T-cell (primary cell): ENCODE results near the gene SLCO3A1. TPM values are rescaled to one million over a fixed set of nuclear protein-coding genes. Genes with fewer than 3 reads are reported as not detected.

Experiments used
- ATAC-seq, 4 experiments: fragments of 200-7000 bp in 3 of 4; fragments of 150-1000 bp in 1 of 4; cut with Tn5 transposase; replicated peaks in 1 of 4; 1 replicate in 3 of 4; 2 replicates in 1 of 4; pipeline ENCODE4 v1.10.0; 2021; ENCODE audit warnings: moderate library complexity in 3 of 4, mild to moderate bottlenecking in 2 of 4, moderate number of reproducible peaks in 1 of 4
- CTCF ChIA-PET, 2 donors: fragments of 300-600 bp; sonication (Branson Sonifier 250); formaldehyde crosslinking; loops; one replicate each; lab custom pipeline; 2022; ENCODE audit warnings: antibody characterized with exemption in 2 of 2; lab: Charles Lee
- POLR2A ChIA-PET, 2 donors: fragments of 300-600 bp; sonication (Branson Sonifier 250); formaldehyde crosslinking; loops; one replicate each; lab custom pipeline; 2022; ENCODE audit warnings: antibody characterized with exemption in 2 of 2; lab: Charles Lee
- DNase-seq, 35 experiments: peaks; one replicate each; pipeline versions ENCODE4 v3.0.0 to v3.0.0-alpha.2; 2013 to 2023
- H3K27ac ChIP-seq: one replicate; pipeline ENCODE4 v1.5.1; 2013; ENCODE audit warnings: low read length
- H3K27me3 ChIP-seq, 2 experiments: replicated peaks in 1 of 2; 1 replicate in 1 of 2; 2 replicates in 1 of 2; pipeline versions ENCODE4 v1.6.1 to v1.7.0; 2013; ENCODE audit warnings: low read length in 1 of 2, mixed read lengths in 1 of 2; ENCODE audit not compliant: control insufficient read depth in 2 of 2, insufficient read depth in 2 of 2; ENCODE audit errors: extremely low read depth in 1 of 2
- H3K36me3 ChIP-seq, 2 donors: 1 replicate in 1 of 2; 2 replicates in 1 of 2; pipeline versions ENCODE4 v1.6.1 to v1.7.0; 2013; ENCODE audit warnings: low read length in 1 of 2; ENCODE audit not compliant: control insufficient read depth in 2 of 2, insufficient read depth in 1 of 2; ENCODE audit errors: extremely low read depth in 1 of 2
- H3K4me1 ChIP-seq, 2 experiments: 1 replicate in 1 of 2; 2 replicates in 1 of 2; pipeline versions ENCODE4 v1.6.1 to v1.7.0; 2013; ENCODE audit warnings: low read length in 2 of 2, mixed read lengths in 1 of 2; ENCODE audit not compliant: insufficient read depth in 2 of 2, control insufficient read depth in 1 of 2; ENCODE audit errors: extremely low read depth in 1 of 2
- H3K4me3 ChIP-seq, 2 donors: 1 replicate in 1 of 2; 2 replicates in 1 of 2; pipeline versions ENCODE4 v1.5.1 to v1.7.0; 2013; ENCODE audit warnings: mild to moderate bottlenecking in 2 of 2, low read length in 1 of 2, moderate library complexity in 1 of 2; ENCODE audit not compliant: control insufficient read depth in 1 of 2; ENCODE audit errors: extremely low read depth in 1 of 2
- H3K9me3 ChIP-seq: 2 replicates; pipeline ENCODE4 v1.7.0; 2013
- H3K27ac Mint-ChIP-seq, 2 donors: one replicate each; pipeline ENCODE4 v1.8.0; 2020 to 2021; ENCODE audit warnings: mild to moderate bottlenecking in 2 of 2, mixed read lengths in 2 of 2
- H3K27me3 Mint-ChIP-seq, 2 donors: one replicate each; pipeline ENCODE4 v1.8.0; 2021 to 2022; ENCODE audit warnings: mixed read lengths in 2 of 2
- H3K36me3 Mint-ChIP-seq: one replicate; pipeline ENCODE4 v1.8.0; 2021; ENCODE audit warnings: mixed read lengths
- H3K4me1 Mint-ChIP-seq, 3 donors: one replicate each; pipeline ENCODE4 v1.8.0; 2020 to 2022; ENCODE audit warnings: mixed read lengths in 3 of 3, mild to moderate bottlenecking in 1 of 3
- H3K4me3 Mint-ChIP-seq, 3 donors: one replicate each; pipeline ENCODE4 v1.8.0; 2020 to 2022; ENCODE audit warnings: mild to moderate bottlenecking in 3 of 3, mixed read lengths in 3 of 3, moderate library complexity in 3 of 3
- H3K9me3 Mint-ChIP-seq, 3 donors: one replicate each; pipeline ENCODE4 v1.8.0; 2020 to 2022; ENCODE audit warnings: mixed read lengths in 3 of 3
- WGBS: methylation state at CpG from one replicate; pipeline ENCODE4 v1.1.5; 2013; ENCODE audit warnings: missing lambda C conversion rate; ENCODE audit not compliant: insufficient coverage; 5-methylcytosine and 5-hydroxymethylcytosine counted together
- total RNA-seq, 35 experiments: library from RNA in 6 of 35; stranded (reverse) in 6 of 35; fragments of 120-200 nt in 1 of 35; gene quantifications; one replicate each; pipeline versions ENCODE4 v1.2.1 to v1.2.4 and lab custom pipeline; 2013 to 2026

SLCO3A1 gene
- total RNA-seq, 5 donors from 2014 or later (not counting 1 experiment from before 2014, with no cell fraction given), result 26.2 to 52.2 (median 38.7) TPM

DNA sequence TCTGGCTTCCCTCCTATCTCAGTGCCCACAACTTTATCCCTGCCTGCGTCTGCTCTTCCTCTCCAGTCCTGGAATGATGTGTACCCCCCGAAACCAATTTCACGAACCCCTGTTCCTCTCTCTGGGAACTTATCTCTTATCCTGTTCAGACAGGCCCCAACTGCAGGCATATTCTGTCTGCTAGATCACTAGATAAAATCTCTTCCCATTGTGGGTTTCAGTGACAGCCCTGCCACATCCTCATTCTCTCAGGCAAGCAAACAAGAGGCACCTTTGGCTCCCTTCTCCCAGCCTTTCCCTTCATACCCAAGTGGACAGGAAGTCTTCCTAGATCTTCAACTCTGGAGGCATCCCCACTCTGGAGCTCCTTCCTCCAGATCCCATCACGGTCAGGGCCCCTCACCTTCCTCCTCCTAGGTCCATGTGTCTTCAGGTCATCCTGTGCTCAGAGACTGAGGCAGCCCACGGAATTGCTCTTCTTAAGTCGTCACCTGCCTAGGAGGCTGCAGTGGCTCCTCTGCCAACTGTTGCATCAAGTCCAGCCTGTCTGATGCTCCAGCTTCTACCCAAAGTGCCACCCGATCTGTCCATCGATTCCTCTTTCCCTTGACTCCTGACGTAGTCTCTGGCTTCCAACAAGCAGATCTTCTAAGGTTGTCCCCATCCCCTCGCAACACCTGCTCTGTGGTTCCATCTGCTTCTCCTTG lies 190.8 kb downstream of the SLCO3A1 start:
- H3K4me3 Mint-ChIP-seq, result no peak overlapping the region
- H3K27ac Mint-ChIP-seq, result peak overlapping the region in 1 of 2 donors; percentile 33
- peaks cover 48 to 60% (median 48%) of the 10 kb centered on the region in 3 donors for H3K4me1 Mint-ChIP-seq
- no peak overlapping the region for H3K4me3 ChIP-seq
- no peaks in the 10 kb centered on the region for H3K27me3 ChIP-seq
- no peaks in the 10 kb centered on the region for H3K36me3 Mint-ChIP-seq
- H3K27me3 Mint-ChIP-seq, result no peaks in the 10 kb centered on the region
- WGBS, result 80% methylated on average over 10 of the region's 10 CpGs
- ChIA-PET CTCF (no interaction called here), POLR2A (no interaction called here)
- no peaks in the 10 kb centered on the region for H3K4me1 ChIP-seq
- no peaks in the 10 kb centered on the region for H3K36me3 ChIP-seq
- no peak for ATAC-seq
- peaks cover 0 to under 1% (median 0%) of the 10 kb centered on the region in 3 donors for H3K9me3 Mint-ChIP-seq
- no peaks in the 10 kb centered on the region for H3K9me3 ChIP-seq
- no peak for DNase-seq
- H3K27ac ChIP-seq, result no peak overlapping the region

DNA sequence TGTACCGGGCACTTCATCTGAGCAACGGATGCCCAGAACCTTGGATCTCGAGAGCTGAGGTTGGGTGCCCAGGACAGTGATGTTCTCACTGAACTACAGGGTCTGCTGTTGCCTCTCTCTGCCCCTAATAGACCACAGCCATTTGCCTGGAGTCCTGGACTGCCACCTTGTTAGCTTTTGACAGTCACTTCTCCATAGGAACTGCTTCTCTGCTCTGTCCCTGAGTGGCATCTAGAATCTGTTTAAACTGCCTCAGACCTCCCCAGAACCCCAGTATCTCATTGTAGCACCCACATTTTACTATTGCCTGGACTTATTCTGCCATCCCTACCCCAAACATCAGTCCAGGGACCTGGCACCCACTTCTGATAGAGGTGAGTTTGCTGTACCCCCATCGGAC lies 194.4 kb downstream of the SLCO3A1 start:
- ChIA-PET POLR2A (no interaction called here), CTCF (no interaction called here)
- H3K27ac Mint-ChIP-seq, result no peak overlapping the region
- ATAC-seq, result no peak
- Histone ChIP-seq H3K27me3 (no peaks in the 10 kb centered on the region), H3K4me1 (no peaks in the 10 kb centered on the region), H3K9me3 (no peaks in the 10 kb centered on the region), H3K4me3 (no peak overlapping the region), H3K27ac (no peak overlapping the region), H3K36me3 (no peaks in the 10 kb centered on the region)
- no peaks in the 10 kb centered on the region for H3K27me3 Mint-ChIP-seq
- no peak overlapping the region for H3K4me3 Mint-ChIP-seq
- peaks cover 33 to 49% (median 34%) of the 10 kb centered on the region in 3 donors for H3K4me1 Mint-ChIP-seq
- DNase-seq, result no peak
- H3K36me3 Mint-ChIP-seq, result no peaks in the 10 kb centered on the region
- WGBS, result 90% methylated on average over 3 of the region's 4 CpGs
- no peaks in the 10 kb centered on the region for H3K9me3 Mint-ChIP-seq

DNA sequence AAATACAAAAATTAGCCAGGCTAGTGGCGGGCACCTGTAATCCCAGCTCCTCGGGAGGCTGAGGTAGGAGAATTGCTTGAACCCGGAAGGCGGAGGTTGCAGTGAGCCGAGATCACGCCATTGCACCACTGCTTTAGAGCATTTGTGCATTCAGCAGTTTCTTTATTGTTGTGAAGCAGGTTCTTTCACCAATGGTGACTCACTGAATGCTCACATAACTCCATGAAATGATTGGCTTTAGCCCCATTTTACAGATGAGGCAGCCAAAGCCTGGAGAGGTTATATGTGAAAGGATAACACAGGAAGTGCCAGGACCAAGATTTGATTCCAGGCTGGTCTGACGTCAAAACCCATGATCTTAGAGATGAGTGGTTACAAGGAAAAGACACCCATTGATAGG lies 195.2 kb downstream of the SLCO3A1 start:
- H3K4me1 ChIP-seq, result no peaks in the 10 kb centered on the region
- no peaks in the 10 kb centered on the region for H3K9me3 ChIP-seq
- no peak overlapping the region for H3K27ac ChIP-seq
- no peak overlapping the region for H3K4me3 Mint-ChIP-seq
- H3K4me1 Mint-ChIP-seq, result peaks cover 28 to 41% (median 29%) of the 10 kb centered on the region in 3 donors
- no peaks in the 10 kb centered on the region for H3K36me3 ChIP-seq
- no peaks in the 10 kb centered on the region for H3K27me3 Mint-ChIP-seq
- H3K9me3 Mint-ChIP-seq, result no peaks in the 10 kb centered on the region
- no peak overlapping the region for H3K4me3 ChIP-seq
- H3K27ac Mint-ChIP-seq, result no peak overlapping the region
- ChIA-PET POLR2A (no interaction called here), CTCF (no interaction called here)
- H3K27me3 ChIP-seq, result no peaks in the 10 kb centered on the region
- no peak for ATAC-seq
- 88% methylated on average over 1 of the region's 7 CpGs for WGBS
- no peak for DNase-seq
- no peaks in the 10 kb centered on the region for H3K36me3 Mint-ChIP-seq

DNA sequence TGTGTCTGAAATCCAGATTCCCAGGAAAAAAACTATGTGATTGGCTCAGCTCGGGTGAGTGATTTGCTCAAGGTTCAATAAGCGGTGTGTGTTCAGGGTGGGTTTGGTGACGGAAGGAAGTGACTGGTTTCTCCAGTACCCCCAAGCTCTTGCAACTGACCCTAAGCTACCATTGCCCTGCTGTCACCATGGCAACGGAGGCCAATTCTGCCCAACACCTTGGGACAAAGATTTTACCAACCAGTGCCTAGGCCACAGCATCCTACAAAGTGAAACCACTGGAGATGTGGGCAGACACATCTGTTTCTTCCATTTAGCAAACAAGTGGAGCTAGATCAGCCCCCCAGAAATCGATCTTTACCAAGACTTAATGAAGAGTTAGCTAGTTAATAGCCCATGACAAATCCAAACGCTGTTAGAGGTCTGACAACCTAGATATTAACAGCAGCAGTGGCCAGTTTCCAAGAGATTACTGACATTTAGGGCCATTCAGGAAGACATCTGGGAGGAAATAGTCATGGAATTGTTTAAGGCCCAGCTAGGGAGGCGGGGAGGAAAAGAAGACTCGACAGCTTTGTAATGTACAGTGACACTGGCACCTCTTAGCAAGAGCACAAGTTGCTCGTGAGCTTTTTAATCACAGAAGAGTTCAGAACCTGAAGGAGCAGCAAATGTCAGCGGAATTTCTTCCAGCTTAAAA lies 195.9 kb downstream of the SLCO3A1 start:
- 77% methylated on average over 6 of the region's 10 CpGs for WGBS
- Histone ChIP-seq H3K4me1 (no peaks in the 10 kb centered on the region), H3K4me3 (no peak overlapping the region), H3K27ac (no peak overlapping the region), H3K36me3 (no peaks in the 10 kb centered on the region), H3K27me3 (no peaks in the 10 kb centered on the region), H3K9me3 (no peaks in the 10 kb centered on the region)
- ChIA-PET CTCF (interaction anchor here in 1 of 2 donors (0.6 kb wide), 1 partner anchor 20 kb away, joined by 3 read pairs; no protein-coding TSS in a partner anchor), POLR2A (no interaction called here)
- Mint-ChIP-seq H3K4me3 (no peak overlapping the region), H3K4me1 (peaks cover 21 to 34% (median 22%) of the 10 kb centered on the region in 3 donors), H3K27me3 (no peaks in the 10 kb centered on the region), H3K27ac (no peak overlapping the region), H3K9me3 (no peaks in the 10 kb centered on the region), H3K36me3 (no peaks in the 10 kb centered on the region)
- DNase-seq, result no peak
- ATAC-seq, result no peak

DNA sequence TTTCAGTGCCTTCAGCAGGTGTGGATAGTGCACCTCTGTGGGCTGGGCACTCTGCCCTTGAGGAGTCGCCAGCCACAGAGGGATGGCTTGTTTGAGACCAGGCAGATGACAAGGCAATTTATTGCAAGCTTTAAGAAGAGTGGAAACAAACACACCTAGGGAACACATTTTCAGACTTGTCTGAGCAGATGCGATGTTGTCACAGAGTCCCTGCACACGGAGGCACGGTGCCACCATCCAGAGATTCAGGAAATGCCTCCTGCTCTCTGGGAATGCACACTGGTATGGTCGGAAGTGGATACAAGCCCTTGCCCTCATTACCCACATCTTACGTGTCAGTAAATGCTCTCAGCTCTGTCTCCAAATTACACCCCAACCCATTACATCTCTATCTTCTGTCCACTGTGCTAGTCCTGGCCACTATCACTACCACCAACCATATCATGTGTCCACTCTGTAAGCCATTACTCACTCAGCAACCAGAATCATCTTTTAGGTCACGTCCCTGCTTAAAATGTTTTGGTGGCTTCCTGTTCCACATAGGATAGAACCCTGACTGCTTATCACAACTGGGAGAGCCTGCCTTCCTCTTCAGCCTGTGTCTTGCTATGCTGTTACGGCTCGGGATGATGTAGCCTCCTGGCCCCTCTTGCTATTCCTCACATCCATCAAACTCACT lies 196.9 kb downstream of the SLCO3A1 start:
- ChIA-PET POLR2A (no interaction called here), CTCF (interaction anchor here in 1 of 2 donors (0.6 kb wide), 1 partner anchor 19 kb away, joined by 3 read pairs; no protein-coding TSS in a partner anchor)
- peaks cover 15 to 29% (median 18%) of the 10 kb centered on the region in 3 donors for H3K4me1 Mint-ChIP-seq
- ATAC-seq (no peak), DNase-seq (no peak)
- no peaks in the 10 kb centered on the region for H3K27me3 Mint-ChIP-seq
- 91% methylated on average over 9 of the region's 9 CpGs for WGBS
- no peaks in the 10 kb centered on the region for H3K9me3 Mint-ChIP-seq
- H3K4me3 Mint-ChIP-seq, result no peak overlapping the region
- H3K9me3 ChIP-seq, result no peaks in the 10 kb centered on the region
- H3K27ac Mint-ChIP-seq, result no peak overlapping the region
- H3K4me3 ChIP-seq, result no peak overlapping the region
- H3K36me3 ChIP-seq, result no peaks in the 10 kb centered on the region
- H3K4me1 ChIP-seq, result no peaks in the 10 kb centered on the region
- H3K36me3 Mint-ChIP-seq, result no peaks in the 10 kb centered on the region
- H3K27ac ChIP-seq, result no peak overlapping the region
- H3K27me3 ChIP-seq, result no peaks in the 10 kb centered on the region

DNA sequence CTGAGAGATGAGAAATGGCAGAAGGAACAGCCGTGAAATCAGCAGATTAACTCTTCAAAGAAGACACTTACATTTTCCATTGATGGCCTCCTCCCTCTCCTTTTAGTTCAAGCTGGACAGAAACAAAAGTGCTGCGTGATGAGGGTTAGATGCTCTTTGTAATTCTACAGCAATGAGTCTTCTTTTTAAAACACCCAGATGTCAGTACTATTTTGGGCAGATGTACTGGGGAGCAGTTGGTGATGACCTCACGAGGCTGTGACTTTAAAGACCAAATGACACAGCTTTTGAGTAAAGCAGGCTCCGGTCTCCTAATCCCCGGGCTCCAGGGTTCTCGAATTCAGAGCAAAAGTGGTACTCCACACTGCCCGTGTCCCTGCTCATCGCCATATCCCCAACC lies 198.2 kb downstream of the SLCO3A1 start:
- H3K27me3 Mint-ChIP-seq, result no peaks in the 10 kb centered on the region

More for the DNA sequence above, 198.2 kb downstream of the SLCO3A1 start:
- DNase-seq (no peak), ATAC-seq (no peak)
- Histone ChIP-seq H3K36me3 (no peaks in the 10 kb centered on the region), H3K27ac (no peak overlapping the region), H3K4me3 (no peak overlapping the region), H3K4me1 (no peaks in the 10 kb centered on the region), H3K27me3 (no peaks in the 10 kb centered on the region), H3K9me3 (no peaks in the 10 kb centered on the region)
- H3K4me1 Mint-ChIP-seq, result peaks cover 19 to 30% (median 20%) of the 10 kb centered on the region in 3 donors
- H3K9me3 Mint-ChIP-seq, result no peaks in the 10 kb centered on the region
- ChIA-PET CTCF (no interaction called here), POLR2A (no interaction called here)
- WGBS, result 95% methylated on average over 4 of the region's 8 CpGs
- no peak overlapping the region for H3K4me3 Mint-ChIP-seq
- H3K27ac Mint-ChIP-seq, result no peak overlapping the region
- no peaks in the 10 kb centered on the region for H3K36me3 Mint-ChIP-seq
